Peyer's patch (tissue), 4 donors: ENCODE results near the gene SMARCD3. TPM values are rescaled to one million over a fixed set of nuclear protein-coding genes. Genes with fewer than 3 reads are reported as not detected.

Experiments used
- DNase-seq, 3 donors: peaks; one replicate each; pipeline ENCODE4 v3.0.0-alpha.2; 2017 to 2019
- H3K27ac ChIP-seq, 4 donors: fragments of 200-600 bp; sonication (generic); one replicate each; pipeline ENCODE4 v1.5.1; 2016 to 2019
- H3K27me3 ChIP-seq, 2 donors: fragments of 200-600 bp; sonication (generic); one replicate each; pipeline ENCODE4 v1.5.1; 2019
- H3K36me3 ChIP-seq, 3 donors: fragments of 200-600 bp; sonication (generic); one replicate each; pipeline ENCODE4 v1.5.1; 2016 to 2019
- H3K4me1 ChIP-seq, 4 donors: fragments of 200-600 bp; sonication (generic); one replicate each; pipeline ENCODE4 v1.5.1; 2016 to 2019
- H3K4me3 ChIP-seq, 4 donors: fragments of 200-600 bp; sonication (generic); 1 replicate in 3 of 4; 2 replicates in 1 of 4; pipeline ENCODE4 v1.5.1; 2016 to 2019; ENCODE audit warnings: mild to moderate bottlenecking in 1 of 4
- H3K9me3 ChIP-seq, 4 donors: fragments of 200-600 bp; sonication (generic); one replicate each; pipeline ENCODE4 v1.5.1; 2016 to 2019; ENCODE audit warnings: mild to moderate bottlenecking in 1 of 4
- POLR2A ChIP-seq, 2 donors: fragments of 450-650 bp; IDR thresholded peaks; one replicate each; pipeline ENCODE4 v1.5.1; 2017; ENCODE audit warnings: antibody characterized with exemption in 2 of 2, mild to moderate bottlenecking in 2 of 2, moderate library complexity in 2 of 2
- total RNA-seq, 4 donors: library from RNA; depleted of rRNA; stranded (reverse); fragments of >200 nt; gene quantifications; one replicate each; pipeline ENCODE4 v1.1.0, GENCODE V29; 2016
- TF ChIP-seq, protein P1 (sequence below), 6 experiments: fragments of 450-650 bp in 4 of 6; fragments of 200-600 bp in 2 of 6; sonication (generic) in 1 of 6; IDR thresholded peaks; one replicate each; pipeline ENCODE4 v1.5.1; 2017 to 2019; ENCODE audit warnings: antibody characterized with exemption in 6 of 6, mild to moderate bottlenecking in 3 of 6, moderate library complexity in 1 of 6

The SMARCD3 gene
- total RNA-seq, 4 donors from 2014 or later, result 1.2 to 61.1 (median 18.3) TPM

DNA sequence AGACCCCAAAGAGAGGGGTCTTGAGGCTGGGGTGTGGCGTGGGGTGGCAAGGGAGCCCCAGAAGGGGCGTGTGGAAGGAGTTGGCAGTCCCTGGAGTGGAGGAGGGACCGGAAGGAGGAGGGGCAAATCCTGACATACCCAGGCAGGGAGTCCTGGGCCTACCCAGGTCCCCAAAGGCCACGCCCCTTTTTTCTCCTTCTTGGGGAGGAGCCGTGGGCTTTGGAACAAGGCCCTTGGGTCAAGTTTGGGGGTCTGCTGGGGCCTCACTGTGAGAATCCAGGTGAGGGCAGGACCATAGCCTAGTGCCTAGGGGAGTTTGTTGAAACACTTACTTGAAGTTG lies 1.2 kb upstream of the SMARCD3 start:
- peaks cover 0 to 5% (median 0%) of the 10 kb centered on the region in 4 donors for H3K9me3 ChIP-seq
- no peak for DNase-seq
- H3K36me3 ChIP-seq, result no peaks in the 10 kb centered on the region
- H3K27ac ChIP-seq, result peak overlapping the region; percentile 65 to 83 (median 68)
- no peaks in the 10 kb centered on the region for H3K27me3 ChIP-seq
- TF ChIP-seq POLR2A (IDR thresholded peaks at IDR 0.05), result no peak
- TF ChIP-seq, protein P1, sequence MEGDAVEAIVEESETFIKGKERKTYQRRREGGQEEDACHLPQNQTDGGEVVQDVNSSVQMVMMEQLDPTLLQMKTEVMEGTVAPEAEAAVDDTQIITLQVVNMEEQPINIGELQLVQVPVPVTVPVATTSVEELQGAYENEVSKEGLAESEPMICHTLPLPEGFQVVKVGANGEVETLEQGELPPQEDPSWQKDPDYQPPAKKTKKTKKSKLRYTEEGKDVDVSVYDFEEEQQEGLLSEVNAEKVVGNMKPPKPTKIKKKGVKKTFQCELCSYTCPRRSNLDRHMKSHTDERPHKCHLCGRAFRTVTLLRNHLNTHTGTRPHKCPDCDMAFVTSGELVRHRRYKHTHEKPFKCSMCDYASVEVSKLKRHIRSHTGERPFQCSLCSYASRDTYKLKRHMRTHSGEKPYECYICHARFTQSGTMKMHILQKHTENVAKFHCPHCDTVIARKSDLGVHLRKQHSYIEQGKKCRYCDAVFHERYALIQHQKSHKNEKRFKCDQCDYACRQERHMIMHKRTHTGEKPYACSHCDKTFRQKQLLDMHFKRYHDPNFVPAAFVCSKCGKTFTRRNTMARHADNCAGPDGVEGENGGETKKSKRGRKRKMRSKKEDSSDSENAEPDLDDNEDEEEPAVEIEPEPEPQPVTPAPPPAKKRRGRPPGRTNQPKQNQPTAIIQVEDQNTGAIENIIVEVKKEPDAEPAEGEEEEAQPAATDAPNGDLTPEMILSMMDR (IDR thresholded peaks at IDR 0.05), result no peak
- peaks cover 0 to 60% (median 24%) of the 10 kb centered on the region in 4 donors for H3K4me1 ChIP-seq
- H3K4me3 ChIP-seq, result peak overlapping the region in 2 of 4 donors; percentile 65 to 68

DNA sequence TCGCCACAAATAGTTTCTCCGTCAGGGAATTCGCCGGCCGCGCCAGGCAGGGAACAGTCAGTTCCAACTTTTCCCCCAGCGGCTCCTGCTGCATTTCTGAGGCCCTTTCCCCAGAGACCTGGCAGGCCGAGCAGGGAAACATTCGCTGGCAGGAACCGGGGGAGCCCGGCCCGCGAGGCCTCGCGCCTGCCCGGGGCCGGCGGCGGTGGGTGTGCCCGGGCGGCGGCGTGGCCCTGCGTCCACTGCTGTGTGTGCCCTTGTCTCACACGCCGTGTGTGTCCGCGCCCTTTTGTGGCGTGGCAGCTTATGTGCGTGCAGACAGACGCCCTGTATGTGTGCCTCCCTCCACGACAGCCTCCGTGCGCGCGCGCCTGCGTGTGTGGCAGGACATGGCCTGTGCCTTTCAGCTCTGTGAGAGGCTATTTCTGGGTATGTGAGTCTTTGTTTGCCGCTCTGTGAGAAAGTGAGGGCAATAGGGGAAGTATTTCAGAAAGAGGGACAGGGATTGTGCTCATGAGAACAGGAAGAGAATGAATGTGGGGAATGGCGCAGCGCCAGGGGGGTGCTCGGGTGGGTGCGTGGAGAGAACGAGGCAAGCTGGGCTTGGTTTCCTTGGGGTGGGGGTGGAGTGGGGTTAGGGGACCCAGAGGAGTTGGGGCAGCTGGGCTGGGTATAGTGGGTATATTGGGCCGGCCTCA lies 689 bp upstream of the SMARCD3 start:
- Histone ChIP-seq H3K27ac (peak overlapping the region; percentile 65 to 83 (median 68)), H3K27me3 (no peaks in the 10 kb centered on the region), H3K9me3 (peaks cover 0 to 5% (median 0%) of the 10 kb centered on the region in 4 donors), H3K36me3 (no peaks in the 10 kb centered on the region), H3K4me1 (peaks cover 0 to 65% (median 26%) of the 10 kb centered on the region in 4 donors), H3K4me3 (peak overlapping the region; percentile 43 to 68 (median 61))
- DNase-seq, result peak in 2 of 3 donors; percentile 63 to 66
- TF ChIP-seq, protein P1 (IDR thresholded peaks at IDR 0.05), result no peak
- TF ChIP-seq POLR2A (IDR thresholded peaks at IDR 0.05), result no peak

DNA sequence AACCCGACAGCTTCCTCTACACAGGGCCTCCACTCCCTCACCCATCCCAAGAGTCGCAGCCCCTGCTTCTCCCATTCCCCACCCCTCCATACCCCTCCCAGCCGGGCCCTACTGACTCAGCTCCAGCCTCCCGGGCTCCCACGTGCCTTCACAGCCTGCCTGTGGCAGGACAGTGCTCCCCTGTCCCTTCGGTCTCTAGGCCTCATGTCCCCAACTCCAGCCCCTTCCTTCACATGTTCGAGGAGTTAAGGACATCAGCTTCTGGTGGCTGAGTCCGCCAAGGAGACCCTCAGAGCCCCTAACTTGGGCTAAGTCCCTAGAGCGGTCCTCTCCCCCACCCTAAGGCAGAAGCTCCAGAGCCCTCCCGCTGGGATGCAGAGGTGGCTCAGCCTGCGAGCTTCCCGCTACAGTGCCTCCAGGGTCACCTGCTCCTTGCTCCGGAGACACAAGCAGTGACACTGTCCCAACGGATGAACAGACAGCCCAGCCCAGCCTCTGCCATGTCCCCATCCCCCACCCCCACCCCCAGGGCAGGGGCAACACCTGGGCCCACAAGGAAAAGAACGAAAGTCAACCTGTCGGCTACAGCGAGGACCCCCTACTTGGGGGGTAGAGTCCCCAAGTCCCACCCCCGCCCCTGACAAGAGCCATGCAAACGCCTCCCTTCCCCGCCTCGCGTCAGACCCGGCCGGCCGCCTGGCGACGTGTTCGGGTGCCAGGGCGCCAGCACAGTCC lies 716 bp downstream of the SMARCD3 start:
- H3K27ac ChIP-seq, result peak overlapping the region; percentile 65 to 83 (median 68)
- no peaks in the 10 kb centered on the region for H3K36me3 ChIP-seq
- peak in 1 of 3 donors; percentile 51 for DNase-seq
- H3K4me1 ChIP-seq, result peaks cover 0 to 77% (median 33%) of the 10 kb centered on the region in 4 donors
- peaks cover 0 to 5% (median 0%) of the 10 kb centered on the region in 4 donors for H3K9me3 ChIP-seq
- peak overlapping the region; percentile 43 to 68 (median 61) for H3K4me3 ChIP-seq
- H3K27me3 ChIP-seq, result no peaks in the 10 kb centered on the region
- TF ChIP-seq POLR2A (IDR thresholded peaks at IDR 0.05), result no peak
- TF ChIP-seq, protein P1 (IDR thresholded peaks at IDR 0.05), result no peak

DNA sequence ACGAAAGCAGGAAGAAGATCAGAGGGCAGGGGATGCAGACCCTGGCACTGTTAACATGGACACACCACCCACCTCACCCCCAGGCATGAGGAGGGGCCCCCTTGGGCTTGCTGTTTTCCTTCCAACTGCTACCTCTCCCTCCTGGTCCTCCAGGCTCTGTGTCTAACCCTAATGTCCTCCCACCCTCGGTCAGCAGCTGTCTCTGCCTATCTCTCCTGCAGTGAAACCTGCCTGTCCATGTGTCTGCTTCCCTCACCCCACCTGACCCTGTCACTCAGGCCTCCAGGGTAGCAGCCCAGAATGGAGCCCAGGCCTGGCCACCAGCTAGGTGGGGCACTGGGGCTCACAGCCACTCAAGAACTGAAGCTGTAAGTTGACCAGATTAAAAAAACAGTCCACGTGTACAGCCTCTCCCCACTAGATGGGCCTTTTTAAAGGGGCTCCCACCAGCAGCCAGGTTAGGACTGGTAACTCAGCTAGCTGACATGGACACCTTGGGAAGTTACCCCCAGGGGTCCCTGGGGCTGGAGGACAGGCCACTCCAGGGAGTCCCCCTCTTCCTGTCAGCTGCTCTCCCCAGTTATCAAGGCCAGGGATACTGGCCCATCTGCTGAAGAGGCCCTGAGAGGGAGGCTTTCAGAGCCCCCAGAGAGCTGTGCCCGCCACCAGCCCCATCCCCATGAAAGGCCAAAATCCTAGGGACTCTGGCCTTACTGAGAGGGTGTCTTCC lies 1.5 kb downstream of the SMARCD3 start:
- DNase-seq, result peak in 1 of 3 donors; percentile 36
- TF ChIP-seq, protein P1 (IDR thresholded peaks at IDR 0.05), result no peak
- TF ChIP-seq POLR2A (IDR thresholded peaks at IDR 0.05), result no peak
- peaks cover 0 to 5% (median 0%) of the 10 kb centered on the region in 4 donors for H3K9me3 ChIP-seq
- peaks cover 0 to 77% (median 33%) of the 10 kb centered on the region in 4 donors for H3K4me1 ChIP-seq
- H3K27ac ChIP-seq, result peak overlapping the region in 3 of 4 donors; percentile 68 to 83 (median 69)
- H3K4me3 ChIP-seq, result peak overlapping the region in 1 of 4 donors; percentile 68
- no peaks in the 10 kb centered on the region for H3K27me3 ChIP-seq
- no peaks in the 10 kb centered on the region for H3K36me3 ChIP-seq

DNA sequence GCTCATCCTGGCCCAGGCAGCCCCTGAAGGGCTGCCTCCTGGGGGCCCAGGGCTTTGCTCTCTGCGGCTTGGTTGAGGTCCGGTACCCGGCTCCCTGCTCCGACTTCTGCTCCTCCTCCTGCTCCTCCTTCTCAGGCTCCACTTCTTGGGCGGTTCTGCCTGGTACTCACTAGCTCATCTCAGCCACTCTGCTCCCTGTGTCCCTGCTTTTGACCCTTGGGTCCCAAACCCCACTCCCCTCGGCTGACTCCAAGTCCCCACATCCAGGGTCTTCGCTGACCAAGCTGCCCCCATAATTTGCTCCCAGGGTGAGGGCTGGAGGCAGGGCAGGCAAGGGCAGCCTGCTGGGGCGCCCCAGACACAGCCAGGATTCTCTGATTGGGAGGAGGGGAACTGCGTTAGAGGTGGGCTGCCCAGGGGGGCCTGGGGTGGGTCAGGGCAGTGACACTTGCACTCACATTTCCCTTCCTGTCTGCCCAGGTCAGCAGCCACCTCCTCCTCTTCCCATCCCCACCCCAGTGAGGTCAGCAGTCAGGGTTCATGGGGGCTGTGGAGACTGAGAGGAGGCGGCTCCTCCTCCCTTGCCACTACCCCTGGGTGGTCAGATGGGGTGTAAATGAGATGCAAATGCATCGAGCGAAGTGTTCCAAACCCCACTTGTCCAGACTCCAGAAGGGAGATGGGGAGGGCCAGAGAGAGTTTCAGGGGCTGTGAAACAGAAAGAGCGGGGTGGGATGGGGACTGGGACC lies 2.2 kb downstream of the SMARCD3 start:
- TF ChIP-seq, protein P1 (IDR thresholded peaks at IDR 0.05), result no peak
- TF ChIP-seq POLR2A (IDR thresholded peaks at IDR 0.05), result no peak
- no peaks in the 10 kb centered on the region for H3K36me3 ChIP-seq
- H3K4me3 ChIP-seq, result peak overlapping the region in 3 of 4 donors; percentile 42 to 50 (median 46)
- H3K4me1 ChIP-seq, result peaks cover 0 to 74% (median 31%) of the 10 kb centered on the region in 4 donors
- peak in 1 of 3 donors; percentile 37 for DNase-seq
- no peaks in the 10 kb centered on the region for H3K27me3 ChIP-seq
- H3K27ac ChIP-seq, result peak overlapping the region in 2 of 4 donors; percentile 42 to 69
- peaks cover 0 to 5% (median 0%) of the 10 kb centered on the region in 4 donors for H3K9me3 ChIP-seq
